Transverse colon (tissue), 4 donors: ENCODE measurements around the gene ZNF317. TPM values are rescaled to one million over a fixed set of nuclear protein-coding genes. Genes with fewer than 3 reads are reported as not detected.

Source experiments
- DNase-seq: peaks from one replicate; pipeline ENCODE4 v3.0.0-alpha.2; 2019
- H3K27ac ChIP-seq, 4 donors: fragments of 200-600 bp; sonication (generic); 2 replicates each; pipeline ENCODE4 v1.5.1; 2016 to 2018; ENCODE audit warnings: inconsistent platforms in 4 of 4
- H3K27me3 ChIP-seq: fragments of 200-600 bp; sonication (generic); 2 replicates; pipeline ENCODE4 v1.5.1; 2017; ENCODE audit warnings: inconsistent platforms
- H3K36me3 ChIP-seq, 4 donors: fragments of 200-600 bp; sonication (generic); 2 replicates each; pipeline ENCODE4 v1.5.1; 2017 to 2019; ENCODE audit warnings: inconsistent platforms in 4 of 4
- H3K4me1 ChIP-seq, 4 donors: fragments of 200-600 bp; sonication (generic); 2 replicates each; pipeline ENCODE4 v1.5.1; 2017 to 2020; ENCODE audit warnings: inconsistent platforms in 4 of 4
- H3K4me3 ChIP-seq, 4 donors: fragments of 200-600 bp; sonication (generic); 1 replicate in 1 of 4; 2 replicates in 3 of 4; pipeline versions ENCODE4 v1.5.1 to v1.6.1; 2017 to 2019; ENCODE audit warnings: inconsistent platforms in 4 of 4
- H3K9me3 ChIP-seq, 2 donors: fragments of 200-600 bp; sonication (generic); 2 replicates each; pipeline ENCODE4 v1.5.1; 2017 to 2019; ENCODE audit warnings: inconsistent platforms in 2 of 2
- EP300 ChIP-seq: sonication (generic); formaldehyde crosslinking; IDR thresholded peaks from one replicate; pipeline ENCODE4 v1.6.1; 2017; ENCODE audit warnings: antibody characterized with exemption, low read depth
- POLR2A ChIP-seq: fragments of 450-650 bp; IDR thresholded peaks from one replicate; pipeline ENCODE4 v1.6.1; 2016; ENCODE audit warnings: antibody characterized with exemption, mild to moderate bottlenecking, moderate library complexity
- POLR2AphosphoS5 ChIP-seq, 3 donors: sonication (generic); formaldehyde crosslinking; IDR thresholded peaks; one replicate each; pipeline ENCODE4 v1.6.1; 2016; ENCODE audit warnings: antibody characterized with exemption in 3 of 3
- WGBS, 2 donors: methylation state at CpG; one replicate each; pipeline ENCODE4 v1.1.5; 2018; ENCODE audit warnings: low coverage in 1 of 2; 5-methylcytosine and 5-hydroxymethylcytosine counted together
- in situ Hi-C, 4 donors: fragments of 200-750 bp; cut with MboI; loops; one replicate each; pipeline versions ENCODE4 v1.15.0 to v1.15.1; 2017; ENCODE audit warnings: low sequenced_read_pairs in 3 of 4, low pct_ligation_motif_present in 1 of 4, low pct_unique_long_range_greater_than_20kb in 1 of 4
- intact Hi-C: fragments of 100-400 bp; cut with DNase I; formaldehyde crosslinking; loops from one replicate; pipeline ENCODE4 v1.15.1; 2023; ENCODE audit warnings: low total_unique reads
- total RNA-seq, 4 donors: library from RNA; depleted of rRNA; stranded (reverse); fragments of >200 nt; gene quantifications; one replicate each; pipeline ENCODE4 v1.1.0, GENCODE V29; 2016
- TF ChIP-seq, protein P1 (sequence below), 5 experiments: fragments of 200-600 bp in 3 of 5; fragments of 450-650 bp in 2 of 5; sonication (generic) in 3 of 5; IDR thresholded peaks; 1 replicate in 2 of 5; 2 replicates in 3 of 5; pipeline ENCODE4 v1.5.1; 2016 to 2017; ENCODE audit warnings: antibody characterized with exemption in 5 of 5, inconsistent platforms in 3 of 5, mild to moderate bottlenecking in 2 of 5, moderate library complexity in 1 of 5

ZNF317 gene
- total RNA-seq, 4 donors from 2014 or later: 20.6 to 25.1 (median 22.5) TPM

- WGBS, 2 donors: 86 to 89% methylated on average over 1 to 3 of the region's 3 CpGs
- H3K27me3 ChIP-seq: no peaks in the 10 kb centered on the region
- intact Hi-C loops: no loop called here
- H3K27ac ChIP-seq: no peak overlapping the region
- peaks cover 4 to 48% (median 19%) of the 10 kb centered on the region in 4 donors for H3K36me3 ChIP-seq
- TF ChIP-seq POLR2A (no peak), POLR2AphosphoS5 (IDR thresholded peaks at IDR 0.05) (no peak), EP300 (no peak)
- TF ChIP-seq, protein P1, sequence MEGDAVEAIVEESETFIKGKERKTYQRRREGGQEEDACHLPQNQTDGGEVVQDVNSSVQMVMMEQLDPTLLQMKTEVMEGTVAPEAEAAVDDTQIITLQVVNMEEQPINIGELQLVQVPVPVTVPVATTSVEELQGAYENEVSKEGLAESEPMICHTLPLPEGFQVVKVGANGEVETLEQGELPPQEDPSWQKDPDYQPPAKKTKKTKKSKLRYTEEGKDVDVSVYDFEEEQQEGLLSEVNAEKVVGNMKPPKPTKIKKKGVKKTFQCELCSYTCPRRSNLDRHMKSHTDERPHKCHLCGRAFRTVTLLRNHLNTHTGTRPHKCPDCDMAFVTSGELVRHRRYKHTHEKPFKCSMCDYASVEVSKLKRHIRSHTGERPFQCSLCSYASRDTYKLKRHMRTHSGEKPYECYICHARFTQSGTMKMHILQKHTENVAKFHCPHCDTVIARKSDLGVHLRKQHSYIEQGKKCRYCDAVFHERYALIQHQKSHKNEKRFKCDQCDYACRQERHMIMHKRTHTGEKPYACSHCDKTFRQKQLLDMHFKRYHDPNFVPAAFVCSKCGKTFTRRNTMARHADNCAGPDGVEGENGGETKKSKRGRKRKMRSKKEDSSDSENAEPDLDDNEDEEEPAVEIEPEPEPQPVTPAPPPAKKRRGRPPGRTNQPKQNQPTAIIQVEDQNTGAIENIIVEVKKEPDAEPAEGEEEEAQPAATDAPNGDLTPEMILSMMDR (IDR thresholded peaks at IDR 0.05): no peak
- in situ Hi-C loops: no loop called here
- no peaks in the 10 kb centered on the region for H3K4me1 ChIP-seq
- H3K9me3 ChIP-seq: peaks cover 9 to 12% of the 10 kb centered on the region in 2 donors
- no peak for DNase-seq
- H3K4me3 ChIP-seq: no peak overlapping the region
Observed at GRCh38 chr19:9165261-9165660, 25.1 kb downstream of the ZNF317 start.

GRCh38 chr19:9166846-9167245 lies 26.6 kb downstream of the ZNF317 start:
- no peak overlapping the region for H3K4me3 ChIP-seq
- in situ Hi-C loops: no loop called here
- WGBS, 2 donors: 93 to 97% methylated on average over 4 of the region's 4 CpGs
- intact Hi-C loops: no loop called here
- DNase-seq: no peak
- H3K36me3 ChIP-seq: peaks cover under 1 to 32% (median 9%) of the 10 kb centered on the region in 4 donors
- H3K9me3 ChIP-seq: no peaks in the 10 kb centered on the region
- H3K4me1 ChIP-seq: no peaks in the 10 kb centered on the region
- TF ChIP-seq EP300 (no peak), POLR2AphosphoS5 (IDR thresholded peaks at IDR 0.05) (no peak)
- TF ChIP-seq, protein P1 (IDR thresholded peaks at IDR 0.05): no peak
- no peak overlapping the region for H3K27ac ChIP-seq
- H3K27me3 ChIP-seq: no peaks in the 10 kb centered on the region

DNA sequence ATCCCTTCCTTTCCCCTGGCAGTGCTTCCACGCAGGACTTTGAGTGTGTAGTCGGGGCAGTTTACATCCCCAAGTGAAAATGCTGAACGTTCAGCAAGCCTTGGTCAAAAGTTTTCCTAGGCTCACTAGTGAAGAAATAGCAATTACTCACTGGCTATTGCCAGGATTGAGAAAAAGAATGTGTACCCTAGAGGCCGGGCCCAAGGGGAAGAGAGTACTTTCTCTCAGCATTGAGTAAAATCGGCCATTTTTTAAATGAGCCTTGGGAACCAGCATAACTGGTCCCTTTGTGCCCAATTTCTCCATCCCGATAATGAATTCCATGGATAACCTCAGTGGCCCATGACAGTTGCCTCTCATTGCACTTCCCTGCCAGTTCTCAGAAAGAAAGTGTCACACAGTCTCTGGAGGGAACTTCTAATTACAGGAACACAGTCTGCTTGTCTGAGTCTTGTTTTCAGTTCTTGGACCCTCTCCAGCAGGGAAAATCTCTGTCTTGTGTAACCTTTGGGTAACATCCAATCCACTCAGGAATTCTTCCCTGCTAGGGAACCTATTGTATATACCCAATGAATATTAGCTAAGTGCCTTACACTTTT lies 31.3 kb downstream of the ZNF317 start:
- Histone ChIP-seq H3K27me3 (no peaks in the 10 kb centered on the region), H3K4me1 (no peaks in the 10 kb centered on the region), H3K4me3 (no peak overlapping the region), H3K36me3 (peaks cover 0 to 4% (median 0%) of the 10 kb centered on the region in 4 donors), H3K9me3 (no peaks in the 10 kb centered on the region), H3K27ac (no peak overlapping the region)
- TF ChIP-seq POLR2AphosphoS5 (IDR thresholded peaks at IDR 0.05) (no peak), EP300 (no peak), POLR2A (no peak)
- TF ChIP-seq, protein P1 (IDR thresholded peaks at IDR 0.05): no peak
- in situ Hi-C loops (no loop called here), intact Hi-C loops (no loop called here)
- 86% methylated on average over 1 to 6 of the region's 6 CpGs for WGBS, 2 donors
- DNase-seq: no peak

GRCh38 chr19:9175326-9175725 lies 35.1 kb downstream of the ZNF317 start:
- intact Hi-C loops: no loop called here
- WGBS, 2 donors: 67 to 93% methylated on average over 2 to 5 of the region's 5 CpGs
- Histone ChIP-seq H3K27ac (no peak overlapping the region), H3K36me3 (no peaks in the 10 kb centered on the region), H3K4me3 (no peak overlapping the region), H3K4me1 (no peaks in the 10 kb centered on the region), H3K9me3 (no peaks in the 10 kb centered on the region), H3K27me3 (no peaks in the 10 kb centered on the region)
- TF ChIP-seq POLR2AphosphoS5 (IDR thresholded peaks at IDR 0.05): no peak
- TF ChIP-seq, protein P1 (IDR thresholded peaks at IDR 0.05): no peak
- TF ChIP-seq POLR2A: no peak
- no peak for TF ChIP-seq EP300
- in situ Hi-C loops: no loop called here
- no peak for DNase-seq
